Activated CD4-positive, alpha-beta T cell treated with anti-CD3 and anti-CD28 coated beads for 48 hours (primary cell): Measurements from ENCODE around the gene HDAC1.
A peak's percentile ranks its signal among the peaks of the same experiment; 100 is the strongest.
"Not testable (repeated sequence)": the region's sequence is repeated elsewhere in the genome, so short reads cannot be mapped to it uniquely, and the experiment has no call there.

Source experiments
- DNase-seq: peaks from one replicate; pipeline ENCODE4 v3.0.0-alpha.2; 2020

Gene HDAC1

DNA sequence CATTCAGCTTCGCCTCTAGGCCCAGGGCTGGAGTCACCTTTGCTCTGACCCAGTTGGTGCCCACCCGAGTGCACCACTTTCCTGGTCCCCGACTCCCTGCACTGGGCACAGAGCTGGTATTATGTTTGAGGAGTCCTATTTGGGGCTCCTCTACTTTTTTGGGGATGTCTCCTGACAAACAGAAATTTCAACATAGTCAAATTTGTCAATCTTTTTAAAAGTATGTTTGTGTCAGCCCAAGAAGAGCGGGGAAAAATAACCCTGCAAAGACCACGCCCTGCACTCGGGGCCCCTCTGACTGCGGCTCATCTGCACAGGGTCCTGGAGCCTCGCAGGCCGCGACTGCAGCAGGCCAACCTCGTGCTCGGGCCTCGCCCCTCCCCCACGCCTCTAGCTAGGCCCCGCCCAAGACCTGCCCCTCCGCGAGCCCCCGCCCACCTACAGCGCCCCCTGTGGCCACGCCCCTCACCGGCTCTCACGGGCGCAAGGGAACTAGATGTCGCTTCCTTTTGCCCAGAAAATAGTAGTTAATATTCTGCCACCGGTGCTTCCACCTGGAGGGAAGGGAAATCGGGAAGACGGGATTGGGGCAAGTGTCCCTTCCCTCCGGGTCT, 59.0 kb downstream of the HDAC1 start:
- peak; percentile 88 for DNase-seq

- DNase-seq, result peak; percentile 94
Measured at GRCh38 chr1:32351399-32352238, 59.7 kb downstream of the HDAC1 start.

GRCh38 chr1:32352239-32352745, 60.4 kb downstream of the HDAC1 start:
- no peak for DNase-seq

DNA sequence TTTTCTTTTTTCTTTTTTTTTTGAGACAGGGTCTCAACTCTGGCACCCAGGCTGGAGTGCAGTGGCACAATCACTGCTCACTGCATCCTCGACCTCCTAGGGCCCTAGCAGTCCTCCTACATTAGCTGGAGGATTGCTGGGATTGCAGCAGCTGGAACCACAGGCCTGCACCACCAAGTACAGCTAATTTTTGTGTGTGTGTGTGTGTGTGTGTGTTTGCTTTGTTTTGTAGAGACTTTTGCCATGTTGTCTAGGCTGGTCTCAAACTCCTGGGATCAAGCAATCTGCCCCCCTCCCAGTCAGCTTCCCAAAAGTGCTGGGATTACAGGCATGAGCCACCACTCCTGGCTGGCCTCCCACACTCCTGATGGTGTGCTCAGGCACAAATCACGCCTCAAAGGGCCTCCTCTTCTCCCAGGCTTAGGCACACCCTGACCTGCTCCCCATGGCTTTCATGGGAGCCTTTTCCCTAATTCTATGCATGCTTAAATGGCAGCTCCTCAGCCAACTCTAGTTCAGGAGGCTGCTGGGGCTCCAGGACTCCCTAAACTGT, 61.0 kb downstream of the HDAC1 start:
- no peak for DNase-seq

- no peak for DNase-seq
Measured at GRCh38 chr1:32353431-32353830, 61.5 kb downstream of the HDAC1 start.

- no peak for DNase-seq
Measured at GRCh38 chr1:32353886-32354570, 62.1 kb downstream of the HDAC1 start.

DNA sequence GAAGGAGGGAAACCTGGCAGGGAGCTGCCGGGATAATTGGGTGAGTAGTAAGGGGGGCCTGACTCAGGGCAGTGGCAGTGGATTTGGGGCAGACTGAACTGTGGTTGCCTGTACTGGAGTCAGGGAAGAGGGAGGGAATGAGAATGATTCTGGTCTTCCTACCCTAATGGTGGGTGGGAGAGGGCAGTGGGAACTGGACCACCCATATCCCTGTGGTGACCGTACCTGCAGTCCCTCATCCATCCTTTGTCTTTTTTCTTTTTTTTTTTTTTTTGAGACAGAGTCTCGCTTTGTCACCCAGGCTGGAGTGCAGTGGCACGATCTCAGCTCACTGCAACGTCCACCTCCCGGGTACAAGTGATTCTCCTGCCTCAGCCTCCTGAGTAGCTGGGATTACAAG, 63.9 kb downstream of the HDAC1 start:
- DNase-seq, result not testable (repeated sequence)

- DNase-seq, result no peak
Measured at GRCh38 chr1:32356478-32356877, 64.6 kb downstream of the HDAC1 start.

DNA sequence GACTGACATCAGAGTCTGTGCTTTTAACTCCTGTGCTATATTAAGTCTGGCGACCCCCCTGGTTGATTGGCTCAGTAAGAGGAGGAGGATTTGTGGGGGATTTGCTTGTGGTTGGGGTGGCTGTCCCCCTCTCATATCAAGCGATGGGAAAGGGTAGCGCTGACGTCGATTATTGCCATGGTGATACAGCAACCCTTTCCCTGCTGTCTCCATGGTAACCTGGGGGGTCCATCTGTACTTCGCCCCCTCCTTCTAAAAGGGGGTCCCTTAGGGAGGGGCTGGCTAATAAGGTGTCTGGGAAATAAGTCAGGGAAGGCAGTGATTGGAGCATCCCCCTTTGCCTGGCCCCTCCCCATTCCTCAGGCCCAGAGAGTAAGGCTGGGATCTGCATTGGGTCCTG, 65.7 kb downstream of the HDAC1 start:
- DNase-seq, result no peak

- no peak for DNase-seq
Measured at GRCh38 chr1:32358435-32358834, 66.6 kb downstream of the HDAC1 start.

DNA sequence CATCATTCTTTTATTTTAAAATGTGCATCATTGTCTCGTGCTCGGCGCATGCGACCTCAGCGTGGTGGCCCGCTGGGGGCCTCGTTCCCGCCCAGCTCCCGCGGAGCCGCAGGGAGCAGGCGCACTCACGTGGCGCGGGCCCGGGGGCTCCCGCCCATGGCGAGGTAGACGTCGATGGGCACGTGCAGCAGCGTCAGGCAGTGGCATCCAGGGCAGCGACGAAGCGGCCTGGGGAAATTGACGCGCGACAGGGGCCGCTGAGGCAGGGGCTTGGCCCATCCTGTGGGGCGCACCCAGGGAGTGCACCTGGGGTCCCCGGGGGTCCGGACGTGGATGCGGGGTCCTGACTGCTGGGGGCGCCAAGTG, 69.4 kb downstream of the HDAC1 start:
- no peak for DNase-seq

DNA sequence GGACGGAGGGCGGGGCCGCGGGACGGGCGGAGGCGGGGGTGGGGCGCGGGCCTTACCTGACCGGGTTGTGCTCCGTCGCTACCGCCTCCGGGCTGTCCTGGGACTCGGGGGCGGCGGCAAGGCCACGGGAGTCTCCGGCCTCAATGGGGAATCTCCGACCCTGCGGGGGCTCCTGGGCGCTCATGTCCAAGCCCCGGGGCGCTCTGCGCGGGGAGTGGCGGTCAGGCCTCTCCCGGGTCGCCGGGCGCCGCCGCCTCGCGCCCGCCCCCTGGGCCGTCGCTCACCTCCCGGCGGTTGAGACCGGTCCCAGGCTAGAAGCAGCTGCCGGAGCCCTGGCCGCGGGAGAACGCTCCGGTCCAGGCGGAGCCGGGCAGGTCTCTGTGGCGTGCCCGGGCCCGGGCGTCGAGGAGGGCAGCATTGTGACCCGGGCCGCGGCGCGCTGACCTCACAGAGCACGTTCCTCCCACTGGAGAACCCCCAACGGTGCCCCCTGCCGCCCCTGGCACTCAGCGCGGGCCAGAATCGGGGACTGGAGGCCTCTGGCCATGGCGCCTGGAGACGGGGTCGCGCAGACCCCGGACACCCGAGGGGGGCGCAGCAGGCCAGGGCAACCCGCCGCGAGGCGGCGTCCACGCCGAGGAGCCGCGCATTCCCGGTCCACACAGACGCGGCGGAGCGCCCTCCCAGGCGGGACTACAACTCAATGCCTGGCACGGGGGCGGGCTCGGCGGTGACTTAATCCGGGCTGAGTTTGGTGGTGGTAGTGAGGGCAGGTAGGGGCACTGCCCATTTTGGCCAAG, 70.0 kb downstream of the HDAC1 start:
- peak; percentile 39 for DNase-seq

- no peak for DNase-seq
Measured at GRCh38 chr1:32362474-32363313, 70.8 kb downstream of the HDAC1 start, which contains the start of the genes FAM229A and TSSK3. FAM229A (minus strand) TSS chr1:32362485; CDS start chr1:32362091, 394 bp downstream. TSSK3 (plus strand) TSS chr1:32362539; CDS start chr1:32362702, 163 bp downstream.

GRCh38 chr1:32363713-32364112, 71.8 kb downstream of the HDAC1 start:
- DNase-seq, result no peak

- DNase-seq, result no peak
Measured at GRCh38 chr1:32364836-32365235, 73.0 kb downstream of the HDAC1 start.

DNA sequence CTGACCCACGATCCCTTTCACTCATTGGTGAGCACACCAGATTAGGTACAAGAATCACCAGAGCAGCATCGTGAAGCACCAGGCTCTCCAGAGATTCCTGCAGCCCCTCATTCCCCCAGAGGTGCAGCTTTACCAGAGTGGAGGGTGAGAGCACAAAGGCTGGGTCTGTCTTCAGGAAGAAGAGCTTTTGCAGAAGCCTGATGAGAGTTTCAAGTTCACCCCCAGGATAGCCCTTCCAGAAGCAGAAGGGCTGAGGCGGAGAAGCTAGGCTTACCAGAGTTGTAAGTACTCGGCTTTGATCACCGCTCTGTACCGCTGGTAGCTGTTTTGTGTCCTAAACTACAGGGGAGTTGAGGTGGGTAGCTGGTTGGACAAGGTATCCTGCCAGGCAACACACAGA, 73.6 kb downstream of the HDAC1 start:
- DNase-seq, result no peak

GRCh38 chr1:32367912-32368635, 76.2 kb downstream of the HDAC1 start:
- DNase-seq, result no peak

DNA sequence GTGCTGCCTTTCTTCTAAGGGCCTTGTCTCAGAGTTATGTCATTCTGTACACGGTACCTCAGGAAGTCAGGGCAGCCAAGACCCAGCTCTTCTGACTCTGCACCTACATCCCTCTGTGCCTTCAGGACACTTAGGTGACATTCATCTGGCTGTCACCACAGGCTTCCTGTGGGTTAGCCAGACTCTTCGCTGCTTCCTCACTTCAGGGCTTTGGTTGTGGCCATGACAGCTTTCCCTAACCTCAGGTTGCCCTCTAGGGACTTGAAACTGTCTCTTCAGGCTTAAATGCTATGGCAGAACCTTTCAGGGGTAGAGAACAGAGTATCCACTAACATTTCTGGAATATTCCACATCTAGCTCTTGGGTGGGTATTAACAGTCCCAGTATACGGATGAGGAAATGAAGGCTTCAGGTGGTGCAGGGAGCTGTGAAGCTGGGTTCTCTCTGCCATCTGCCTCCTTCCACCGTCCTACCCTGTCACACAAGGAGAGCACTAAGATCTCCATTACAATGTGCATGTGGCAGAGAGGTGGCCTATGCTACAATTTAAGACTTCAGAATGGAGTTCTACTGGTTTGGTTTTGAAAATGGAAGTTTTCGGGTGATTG, 80.4 kb downstream of the HDAC1 start:
- peak; percentile 28 for DNase-seq

DNA sequence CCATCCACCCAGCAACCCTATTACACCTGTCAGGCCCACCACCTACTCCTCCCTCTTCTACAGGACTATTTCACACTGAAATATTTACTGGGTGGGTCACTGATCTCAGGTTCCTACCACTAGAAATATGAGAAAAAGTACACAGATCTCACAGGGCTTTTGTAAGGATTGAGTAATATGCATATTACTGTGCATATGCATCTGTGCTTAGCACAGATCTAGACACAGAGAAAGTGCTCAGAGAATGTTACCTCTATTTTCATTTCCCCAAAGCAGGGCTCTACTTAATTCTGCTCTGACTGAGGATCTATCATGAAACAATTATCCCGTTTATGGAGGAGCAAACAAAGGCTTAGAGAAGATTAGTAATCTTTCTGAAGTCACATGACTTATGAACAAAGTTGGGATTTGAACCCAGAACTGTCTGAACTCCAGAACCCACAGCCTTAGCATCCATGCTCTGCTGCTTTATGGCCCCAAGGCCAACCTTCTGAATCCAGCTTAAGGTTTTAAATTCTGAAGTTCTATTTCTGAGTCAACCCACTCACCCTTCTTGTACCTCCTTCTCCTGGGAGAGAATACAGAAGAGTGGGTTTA, 82.2 kb downstream of the HDAC1 start:
- DNase-seq, result no peak

DNA sequence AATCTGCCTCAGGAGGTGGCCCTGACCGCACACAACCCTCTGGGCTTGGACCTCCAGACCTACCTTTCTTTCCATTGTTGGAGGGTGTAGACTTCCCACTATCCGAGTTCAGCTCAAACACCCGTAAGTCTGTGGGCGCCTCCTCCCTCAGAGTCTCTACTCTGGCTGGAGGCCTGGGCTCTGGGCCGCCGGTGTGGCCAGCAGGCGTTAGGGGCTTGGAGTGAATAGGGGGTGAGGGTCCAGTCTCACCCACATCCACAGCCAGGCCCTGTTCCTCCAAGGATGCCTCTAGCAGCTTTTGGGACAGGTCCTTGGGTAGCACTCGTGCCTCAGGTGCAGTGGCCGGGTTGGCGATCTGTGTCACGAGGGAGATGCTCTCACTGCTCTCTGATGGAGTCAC, 84.3 kb downstream of the HDAC1 start:
- no peak for DNase-seq
